IMR-90 (cell line): Measurements from ENCODE around the gene CD99.

Source experiments
- CHD1 ChIP-seq: IDR thresholded peaks from 2 replicates; pipeline ENCODE4 v1.6.1; 2012; ENCODE audit warnings: low read depth, low read length, improper control_type of control experiment
- MXI1 ChIP-seq: IDR thresholded peaks from 2 replicates; pipeline ENCODE4 v1.6.1; 2012; ENCODE audit warnings: low read depth, mild to moderate bottlenecking, low read length, moderate library complexity, borderline replicate concordance
- POLR2A ChIP-seq: IDR thresholded peaks from 2 replicates; pipeline ENCODE4 v1.6.1; 2012; ENCODE audit warnings: mild to moderate bottlenecking, low read depth, low read length
- SMC3 ChIP-seq: fragments of 150-350 bp; IDR thresholded peaks from 2 replicates; pipeline ENCODE4 v1.6.1; 2016; ENCODE audit warnings: low read depth, mild to moderate bottlenecking, antibody characterized with exemption, low read length, moderate library complexity
- TF ChIP-seq, protein P1 (sequence below): conservative IDR thresholded peaks from 2 replicates; pipeline ENCODE4 v1.5.1; 2012; ENCODE audit warnings: mild to moderate bottlenecking, low read depth, low read length, improper control_type of control experiment

DNA sequence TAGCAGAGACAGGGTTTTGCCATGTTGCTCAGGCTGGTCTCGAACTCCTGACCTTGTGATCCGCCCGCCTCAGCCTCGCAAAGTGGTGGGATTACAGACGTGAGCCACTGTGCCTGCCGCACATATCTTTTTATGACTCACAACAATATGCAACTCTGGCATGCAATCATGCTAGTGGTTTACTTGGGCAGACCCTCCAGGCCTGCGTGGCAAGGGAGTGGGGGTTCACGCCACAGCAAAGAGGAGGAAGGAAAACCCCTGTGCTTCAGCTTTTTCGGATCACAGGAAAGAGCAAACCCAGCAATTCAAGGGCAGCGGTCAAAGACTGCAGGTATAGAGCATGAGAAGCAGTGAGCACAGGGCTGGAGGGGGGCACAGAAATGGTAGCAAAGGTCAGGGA lies 48.3 kb upstream of the CD99 start:
- TF ChIP-seq, protein P1, sequence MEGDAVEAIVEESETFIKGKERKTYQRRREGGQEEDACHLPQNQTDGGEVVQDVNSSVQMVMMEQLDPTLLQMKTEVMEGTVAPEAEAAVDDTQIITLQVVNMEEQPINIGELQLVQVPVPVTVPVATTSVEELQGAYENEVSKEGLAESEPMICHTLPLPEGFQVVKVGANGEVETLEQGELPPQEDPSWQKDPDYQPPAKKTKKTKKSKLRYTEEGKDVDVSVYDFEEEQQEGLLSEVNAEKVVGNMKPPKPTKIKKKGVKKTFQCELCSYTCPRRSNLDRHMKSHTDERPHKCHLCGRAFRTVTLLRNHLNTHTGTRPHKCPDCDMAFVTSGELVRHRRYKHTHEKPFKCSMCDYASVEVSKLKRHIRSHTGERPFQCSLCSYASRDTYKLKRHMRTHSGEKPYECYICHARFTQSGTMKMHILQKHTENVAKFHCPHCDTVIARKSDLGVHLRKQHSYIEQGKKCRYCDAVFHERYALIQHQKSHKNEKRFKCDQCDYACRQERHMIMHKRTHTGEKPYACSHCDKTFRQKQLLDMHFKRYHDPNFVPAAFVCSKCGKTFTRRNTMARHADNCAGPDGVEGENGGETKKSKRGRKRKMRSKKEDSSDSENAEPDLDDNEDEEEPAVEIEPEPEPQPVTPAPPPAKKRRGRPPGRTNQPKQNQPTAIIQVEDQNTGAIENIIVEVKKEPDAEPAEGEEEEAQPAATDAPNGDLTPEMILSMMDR: no peak
- TF ChIP-seq MXI1 (no peak), CHD1 (no peak), SMC3 (no peak), POLR2A (no peak)
